GM21619 (cell line): ENCODE measurements around the gene NONO.
A peak's percentile ranks its signal among the peaks of the same experiment; 100 is the strongest.
"Not testable (repeated sequence)": the region's sequence is repeated elsewhere in the genome, so short reads cannot be mapped to it uniquely, and the experiment has no call there.

Experiments used
- ATAC-seq: cut with Tn5 transposase; IDR thresholded peaks from one replicate; pipeline ENCODE4 v1.9.1; 2021; ENCODE audit not compliant: unreplicated experiment

The NONO gene

DNA sequence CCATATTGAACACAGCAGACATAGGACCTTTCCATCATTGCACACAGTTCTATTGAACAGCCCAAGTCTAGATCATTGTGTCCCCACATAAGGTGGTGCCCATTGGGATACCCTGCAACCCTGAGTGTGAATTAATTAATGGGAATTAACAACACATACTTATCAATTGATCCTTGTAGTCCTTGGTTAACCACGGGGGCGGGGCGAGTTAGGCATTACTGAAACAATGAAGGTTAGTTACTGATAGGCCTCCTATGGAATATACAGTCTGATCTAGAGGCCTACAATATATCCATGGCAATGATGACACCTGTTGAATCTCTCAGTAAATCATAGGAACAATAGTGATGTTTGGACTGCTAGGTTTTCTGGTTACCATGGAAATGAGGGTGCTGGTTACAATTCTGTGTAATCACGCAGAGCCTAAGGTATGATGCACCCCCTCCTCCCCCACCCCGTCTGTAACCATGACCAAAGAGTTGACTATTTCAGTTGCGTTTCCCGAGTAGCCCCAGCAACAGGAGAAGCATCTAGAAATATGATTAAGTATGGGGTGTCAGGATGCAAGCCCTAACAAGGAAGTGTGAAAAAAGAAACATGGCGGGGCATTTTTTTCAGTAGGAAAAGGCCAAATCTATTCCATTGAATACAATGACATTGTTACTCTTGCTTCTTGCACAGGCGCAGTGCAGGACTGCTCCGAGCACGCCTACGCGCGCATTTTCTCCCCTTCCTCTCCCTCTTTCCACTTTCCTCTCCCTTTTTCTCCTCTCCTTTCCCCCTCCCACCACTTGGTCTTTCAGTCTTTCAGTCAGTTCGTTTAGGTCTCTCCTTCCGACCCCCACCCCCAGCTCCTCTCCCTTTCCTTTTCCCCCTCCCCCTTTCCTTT, 677 bp upstream of the NONO start:
- peak; percentile 19 for ATAC-seq

DNA sequence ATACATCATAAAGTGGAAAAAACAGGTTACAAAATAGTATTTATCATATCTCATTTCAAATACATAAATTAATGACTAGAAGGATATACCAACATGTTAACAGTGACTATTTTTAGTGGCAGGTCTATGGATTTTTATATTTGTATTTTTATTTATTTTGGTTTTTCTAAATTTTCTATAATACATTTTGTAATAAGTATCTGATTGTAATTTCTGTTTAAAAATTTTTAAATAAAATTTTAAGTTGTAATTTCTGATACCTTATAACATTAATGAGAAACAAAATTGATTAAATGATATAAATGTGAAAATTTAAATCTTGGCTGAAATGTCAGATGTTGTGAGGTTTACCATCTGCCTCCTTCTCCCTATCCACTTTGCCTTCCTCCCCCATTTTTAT, 2.5 kb downstream of the NONO start:
- ATAC-seq: no peak

- ATAC-seq: no peak
Observed at GRCh38 chrX:71291381-71291780, 7.9 kb downstream of the NONO start.

DNA sequence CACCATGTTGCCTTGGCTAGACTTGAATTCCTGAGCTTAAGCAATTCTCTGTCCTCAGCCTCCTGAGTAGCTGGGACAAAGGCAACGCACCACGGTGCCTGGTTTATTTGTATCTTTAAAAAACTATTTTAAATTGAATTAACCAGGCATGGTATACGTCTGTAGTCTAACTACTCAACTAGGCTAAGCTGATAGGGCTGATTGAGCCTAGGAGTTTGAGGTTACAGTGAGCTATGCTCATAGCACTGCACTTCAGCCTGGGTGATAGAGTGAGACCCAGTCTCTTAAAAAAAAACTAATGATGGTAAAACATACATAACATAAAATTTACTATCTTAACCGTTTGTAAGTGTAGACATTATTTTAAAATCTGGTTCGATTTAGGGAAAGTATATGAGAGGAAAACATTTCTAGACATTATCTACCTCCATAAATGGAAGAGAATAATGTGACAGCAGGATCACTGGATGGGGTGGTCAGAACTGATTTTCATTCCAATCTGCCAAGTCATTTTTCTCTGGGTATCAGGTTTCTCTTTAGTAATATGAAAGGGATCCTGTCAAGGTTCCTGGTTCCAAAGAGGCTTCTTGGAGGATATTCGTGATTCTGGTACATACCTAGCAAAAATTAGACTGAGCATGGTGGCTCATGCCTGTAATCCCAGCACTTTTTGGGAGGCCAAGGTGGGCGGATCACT, 9.4 kb downstream of the NONO start:
- no peak for ATAC-seq

DNA sequence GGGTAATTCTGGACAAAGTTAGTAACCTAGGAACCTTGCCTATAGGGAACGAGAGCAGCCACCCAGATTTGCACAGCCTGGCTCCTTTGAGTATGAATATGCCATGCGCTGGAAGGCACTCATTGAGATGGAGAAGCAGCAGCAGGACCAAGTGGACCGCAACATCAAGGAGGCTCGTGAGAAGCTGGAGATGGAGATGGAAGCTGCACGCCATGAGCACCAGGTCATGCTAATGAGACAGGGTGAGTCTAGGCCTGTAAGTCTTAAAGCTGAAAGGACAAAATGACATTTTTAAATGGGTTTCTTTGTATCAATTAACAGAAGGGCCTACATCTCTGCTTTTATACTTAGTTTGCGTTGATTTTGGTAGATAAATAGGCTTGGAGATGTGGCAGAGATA, 13.4 kb downstream of the NONO start:
- ATAC-seq: no peak

- no peak for ATAC-seq
Observed at GRCh38 chrX:71298119-71298518, 14.7 kb downstream of the NONO start.

DNA sequence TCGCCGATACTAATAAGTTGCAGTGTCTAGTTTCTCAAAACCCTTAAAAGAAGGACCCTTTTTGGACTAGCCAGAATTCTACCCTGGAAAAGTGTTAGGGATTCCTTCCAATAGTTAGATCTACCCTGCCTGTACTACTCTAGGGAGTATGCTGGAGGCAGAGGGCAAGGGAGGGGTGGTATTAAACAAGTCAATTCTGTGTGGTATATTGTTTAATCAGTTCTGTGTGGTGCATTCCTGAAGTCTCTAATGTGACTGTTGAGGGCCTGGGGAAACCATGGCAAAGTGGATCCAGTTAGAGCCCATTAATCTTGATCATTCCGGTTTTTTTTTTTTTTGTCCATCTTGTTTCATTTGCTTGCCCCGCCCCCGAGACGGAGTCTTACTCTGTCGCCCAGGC, 16.6 kb downstream of the NONO start:
- ATAC-seq: not testable (repeated sequence)

GRCh38 chrX:71300495-71300894, 17.1 kb downstream of the NONO start:
- not testable (repeated sequence) for ATAC-seq

DNA sequence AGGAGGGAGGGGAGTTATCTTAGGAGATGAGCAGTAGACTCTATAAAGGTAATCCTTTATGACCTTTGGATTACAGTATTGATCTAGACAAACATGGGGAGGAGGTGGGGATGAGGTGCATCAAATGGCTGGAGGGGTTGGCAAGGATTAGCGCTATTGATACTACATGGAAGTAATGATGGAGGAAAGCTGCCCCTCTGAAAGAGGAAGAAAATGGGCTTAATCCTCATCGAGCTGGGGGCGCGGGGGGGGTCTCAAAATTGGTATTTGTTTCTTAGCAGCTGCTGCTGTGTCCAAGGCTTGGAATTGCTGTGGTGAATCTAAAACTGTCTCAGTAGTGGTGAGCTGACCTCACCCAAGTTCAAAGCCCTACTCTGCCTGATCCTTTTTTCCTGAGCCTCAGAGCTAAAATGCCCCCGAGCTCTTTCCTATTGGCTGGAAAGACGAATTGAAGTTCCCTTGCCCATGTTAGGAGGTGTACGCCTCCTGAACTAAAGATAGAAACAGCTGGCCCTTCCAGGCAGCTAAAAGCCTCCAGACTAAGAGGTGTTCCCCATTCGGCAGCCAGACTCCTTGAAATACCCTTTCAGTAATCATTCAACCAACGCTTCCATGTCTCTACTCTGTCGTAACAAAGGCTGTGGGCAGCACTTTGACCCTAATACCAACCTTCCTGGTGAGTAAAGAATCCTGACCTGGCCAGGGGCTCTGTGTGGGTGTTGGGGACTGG, 17.9 kb downstream of the NONO start, which contains the start of gene ITGB1BP2:
Gene ITGB1BP2, plus strand, starts transcription at position 556 of the 730 bp plus-strand sequence. Its CDS starts 57 bp downstream, at position 613.
- ATAC-seq: no peak

DNA sequence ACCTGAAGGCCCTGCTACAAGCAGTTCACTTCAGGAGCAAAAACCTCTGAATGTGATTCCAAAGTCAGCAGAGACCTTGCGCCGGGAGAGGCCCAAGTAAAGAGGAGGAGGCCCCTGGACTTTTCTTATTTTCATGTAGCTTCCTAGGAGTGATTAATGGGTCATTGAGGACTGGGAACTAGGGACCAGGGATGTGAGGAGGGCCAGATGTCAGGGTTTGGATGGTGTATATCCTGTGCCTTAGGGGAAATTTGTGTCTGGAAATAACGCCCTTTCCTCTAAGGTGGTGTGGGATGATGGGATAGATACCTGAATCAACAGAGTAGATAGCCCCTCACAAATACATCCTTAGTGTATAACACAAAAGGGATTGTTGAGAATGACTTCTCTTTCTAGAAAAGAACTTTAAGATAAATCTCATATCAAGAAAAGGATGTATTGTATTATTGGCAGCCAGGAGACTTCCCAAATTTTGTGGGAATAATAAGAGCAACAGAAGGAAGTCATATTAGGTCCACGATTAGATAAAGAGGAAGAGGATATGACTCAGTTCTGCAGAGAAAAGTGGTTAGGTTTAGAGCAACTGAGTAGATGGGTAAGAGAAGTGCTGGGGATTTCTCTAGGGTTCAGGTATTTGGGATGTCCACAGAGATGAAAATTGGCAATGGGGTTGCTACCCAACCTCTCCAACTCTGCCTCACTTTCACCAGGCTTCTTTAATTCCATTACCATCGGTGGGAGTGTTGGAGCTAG, 19.2 kb downstream of the NONO start:
- no peak for ATAC-seq

- no peak for ATAC-seq
Observed at GRCh38 chrX:71304561-71304960, 21.1 kb downstream of the NONO start.

GRCh38 chrX:71315917-71316316, 32.5 kb downstream of the NONO start:
- no peak for ATAC-seq

DNA sequence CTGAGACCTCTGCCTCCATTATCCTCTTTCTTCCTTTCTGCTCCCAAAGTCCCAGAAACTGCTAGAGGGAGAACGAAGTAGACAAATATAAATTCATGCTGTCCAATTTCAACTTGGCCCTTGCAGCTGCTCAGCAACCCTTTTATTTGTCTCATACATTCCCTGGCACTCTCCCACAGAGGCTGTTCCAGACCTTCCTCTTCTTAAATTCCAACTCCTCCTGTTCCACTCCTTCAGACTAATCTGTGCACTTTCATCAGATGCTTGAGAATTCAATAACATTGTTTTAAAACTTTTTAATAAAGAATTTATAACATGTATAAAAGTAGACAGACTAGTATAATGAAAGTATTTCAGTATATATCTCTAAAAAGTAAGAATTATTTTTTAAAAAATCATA, 33.5 kb downstream of the NONO start:
- not testable (repeated sequence) for ATAC-seq

DNA sequence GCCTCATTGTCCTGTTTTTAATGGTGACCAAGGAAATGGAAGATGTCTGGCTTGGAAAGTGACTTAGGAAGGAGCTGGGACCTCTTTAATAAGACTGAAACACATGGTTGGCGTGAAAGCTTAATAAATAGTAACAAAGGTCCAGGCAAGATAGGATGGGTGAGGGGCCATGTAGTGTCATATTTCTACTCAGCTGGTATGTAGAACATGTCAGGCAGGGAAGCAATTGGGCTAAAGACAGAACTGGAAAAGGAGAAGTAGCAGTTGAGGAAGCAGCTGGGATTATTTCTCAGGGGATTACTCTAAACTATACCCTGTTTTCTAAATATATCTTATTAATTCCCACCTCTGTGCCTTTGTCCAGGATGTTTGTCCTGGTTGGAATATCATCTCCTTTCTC, 36.7 kb downstream of the NONO start:
- ATAC-seq: no peak

DNA sequence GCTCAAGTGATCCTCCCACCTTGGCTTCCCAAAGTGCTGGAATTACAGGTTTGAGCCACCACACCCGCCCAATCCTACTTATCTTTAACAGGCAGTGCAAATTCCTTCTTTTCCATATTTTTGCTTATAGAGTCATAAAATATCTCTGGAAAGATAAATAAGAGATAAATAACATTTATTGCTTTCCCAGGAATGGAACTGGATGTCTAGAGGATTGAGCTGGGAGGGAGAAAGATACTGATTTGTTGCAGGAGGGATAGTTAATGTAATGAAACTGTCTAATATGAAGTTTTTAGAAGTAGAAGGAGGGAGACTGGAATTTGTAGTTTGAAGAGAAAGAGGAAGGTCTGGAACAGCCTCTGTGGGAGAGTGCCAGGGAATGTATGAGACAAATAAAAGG, 38.3 kb downstream of the NONO start:
- ATAC-seq: no peak

- ATAC-seq: not testable (repeated sequence)
Observed at GRCh38 chrX:71324452-71324851, 41.0 kb downstream of the NONO start.

DNA sequence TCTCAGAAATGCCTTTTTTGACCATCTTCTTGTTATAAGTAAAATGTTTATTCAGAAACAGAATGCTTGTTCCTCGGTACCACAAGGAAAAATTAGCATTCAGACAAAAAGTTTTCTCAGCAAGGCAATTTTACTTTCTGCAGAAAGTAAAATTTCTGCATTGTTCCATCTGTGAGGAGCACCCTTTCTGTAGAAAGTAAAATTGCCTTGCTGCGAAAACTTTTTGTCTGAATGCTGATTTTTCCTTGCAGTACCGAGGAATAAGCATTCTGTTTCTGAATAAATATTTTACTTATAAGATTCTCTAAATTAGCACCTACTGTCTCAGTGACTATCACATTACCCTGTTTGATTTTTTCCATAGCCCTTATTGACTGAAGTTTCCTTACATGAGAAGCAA, 43.0 kb downstream of the NONO start:
- ATAC-seq: no peak

GRCh38 chrX:71349151-71349665, 65.8 kb downstream of the NONO start:
- ATAC-seq: not testable (repeated sequence)

DNA sequence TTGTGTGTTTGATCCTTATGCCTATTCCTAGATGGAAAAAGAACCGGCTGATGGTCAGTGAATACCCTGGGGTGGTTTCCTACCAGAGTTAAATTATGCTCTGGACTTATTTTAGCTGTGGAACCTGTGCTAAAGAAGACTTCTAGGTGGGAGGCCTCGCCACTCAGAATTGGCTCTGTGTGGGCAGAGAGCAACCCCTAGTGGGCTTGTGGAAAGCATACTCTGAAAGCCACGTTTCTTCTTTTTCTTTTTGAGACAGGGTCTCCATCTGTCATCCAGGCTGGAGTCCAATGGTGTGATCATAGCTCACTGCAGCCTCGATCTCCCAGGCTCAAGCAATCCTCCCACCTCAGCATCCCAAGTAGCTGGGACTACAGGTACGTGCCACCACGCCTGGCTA, 66.4 kb downstream of the NONO start:
- ATAC-seq: not testable (repeated sequence)
